CD8-positive, alpha-beta memory T cell (primary cell): ENCODE results near the gene SLC24A3. TPM values are rescaled to one million over a fixed set of nuclear protein-coding genes. Genes with fewer than 3 reads are reported as not detected.

Experiments used
- CTCF ChIA-PET: fragments of 350-600 bp; sonication (Branson Sonifier 250); formaldehyde crosslinking; loops from one replicate; lab custom pipeline; 2021; ENCODE audit warnings: antibody characterized with exemption; lab: Charles Lee
- POLR2A ChIA-PET: fragments of 350-600 bp; sonication (Branson Sonifier 250); formaldehyde crosslinking; loops from one replicate; lab custom pipeline; 2021; ENCODE audit warnings: antibody characterized with exemption; lab: Charles Lee
- DNase-seq, 5 donors: peaks; one replicate each; pipeline versions ENCODE4 v3.0.0 to v3.0.0-alpha.2; 2020 to 2022; ENCODE audit warnings: mixed read lengths in 1 of 5
- H3K27ac ChIP-seq: one replicate; pipeline ENCODE4 v1.7.0; 2013; ENCODE audit warnings: low read depth, mild to moderate bottlenecking, low read length, moderate library complexity
- H3K27me3 ChIP-seq: 2 replicates; pipeline ENCODE4 v1.7.0; 2013; ENCODE audit warnings: low read length, mild to moderate bottlenecking; ENCODE audit not compliant: insufficient read depth, poor library complexity, severe bottlenecking
- H3K36me3 ChIP-seq: 2 replicates; pipeline ENCODE4 v1.7.0; 2013; ENCODE audit warnings: mild to moderate bottlenecking, low read length, moderate library complexity; ENCODE audit not compliant: insufficient read depth
- H3K4me1 ChIP-seq: 2 replicates; pipeline ENCODE4 v1.7.0; 2013; ENCODE audit warnings: mild to moderate bottlenecking, low read length, moderate library complexity; ENCODE audit not compliant: insufficient read depth
- H3K4me3 ChIP-seq: 2 replicates; pipeline ENCODE4 v1.7.0; 2013; ENCODE audit warnings: mild to moderate bottlenecking, low read length
- H3K9me3 ChIP-seq: 2 replicates; pipeline ENCODE4 v1.7.0; 2013; ENCODE audit warnings: mild to moderate bottlenecking, low read length
- H3K27ac Mint-ChIP-seq, 8 donors: one replicate each; pipeline ENCODE4 v1.8.0; 2020 to 2021; ENCODE audit warnings: mixed read lengths in 8 of 8, mild to moderate bottlenecking in 6 of 8, inconsistent platforms in 3 of 8, moderate library complexity in 3 of 8
- H3K27me3 Mint-ChIP-seq, 2 donors: one replicate each; pipeline ENCODE4 v1.8.0; 2020 to 2021; ENCODE audit warnings: mixed read lengths in 2 of 2, mild to moderate bottlenecking in 1 of 2, moderate library complexity in 1 of 2
- H3K36me3 Mint-ChIP-seq, 3 donors: one replicate each; pipeline ENCODE4 v1.8.0; 2020 to 2021; ENCODE audit warnings: mixed read lengths in 3 of 3, inconsistent platforms in 1 of 3, mild to moderate bottlenecking in 1 of 3
- H3K4me1 Mint-ChIP-seq, 3 donors: one replicate each; pipeline ENCODE4 v1.8.0; 2020 to 2021; ENCODE audit warnings: mixed read lengths in 3 of 3, inconsistent platforms in 1 of 3, mild to moderate bottlenecking in 1 of 3
- H3K4me3 Mint-ChIP-seq, 7 donors: one replicate each; pipeline ENCODE4 v1.8.0; 2020 to 2021; ENCODE audit warnings: mixed read lengths in 7 of 7, mild to moderate bottlenecking in 6 of 7, moderate library complexity in 4 of 7, inconsistent platforms in 2 of 7
- H3K9me3 Mint-ChIP-seq, 5 donors: one replicate each; pipeline ENCODE4 v1.8.0; 2020 to 2022; ENCODE audit warnings: mixed read lengths in 5 of 5, mild to moderate bottlenecking in 3 of 5, moderate library complexity in 2 of 5, inconsistent platforms in 1 of 5
- polyA plus RNA-seq: library from polyadenylated mRNA; unstranded; fragments of 300-500 nt; fragmentation: Illumina TruSeq; gene quantifications from one replicate; pipeline ENCODE4 v1.2.3, GENCODE V29; 2021
- total RNA-seq, 2 experiments: library from RNA; stranded (reverse); gene quantifications; one replicate each; pipeline ENCODE4 v1.2.3, GENCODE V29; 2021

The SLC24A3 gene
- total and polyA plus RNA-seq, 3 experiments from 2014 or later: not detected

DNA sequence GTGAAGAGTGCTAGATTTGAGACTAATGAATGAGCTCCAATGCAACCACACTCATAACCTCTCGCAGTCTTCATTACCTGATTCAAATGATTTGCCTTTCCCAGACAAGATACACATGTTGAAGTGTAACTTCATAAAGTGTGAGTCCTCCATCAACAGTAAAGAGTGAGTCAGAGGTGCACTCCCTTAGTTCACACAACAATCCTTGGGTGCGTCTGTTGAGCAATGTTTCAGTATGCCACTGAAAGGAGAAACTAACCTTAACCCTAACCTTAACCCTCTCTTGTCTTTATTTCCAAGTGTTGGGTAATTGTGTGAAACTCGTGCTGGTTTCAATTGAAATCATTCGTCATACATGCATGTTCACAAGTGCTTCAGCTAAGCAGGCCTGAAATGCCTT, 524.6 kb downstream of the SLC24A3 start:
- peaks cover 2 to 14% of the 10 kb centered on the region in 2 donors for H3K27me3 Mint-ChIP-seq
- ChIA-PET POLR2A (no interaction called here), CTCF (no interaction called here)
- no peaks in the 10 kb centered on the region for H3K36me3 Mint-ChIP-seq
- H3K36me3 ChIP-seq: no peaks in the 10 kb centered on the region
- no peaks in the 10 kb centered on the region for H3K4me1 ChIP-seq
- DNase-seq: no peak
- H3K27ac Mint-ChIP-seq: no peak overlapping the region
- H3K9me3 Mint-ChIP-seq: no peaks in the 10 kb centered on the region
- no peaks in the 10 kb centered on the region for H3K27me3 ChIP-seq
- no peaks in the 10 kb centered on the region for H3K9me3 ChIP-seq
- no peak overlapping the region for H3K4me3 ChIP-seq
- no peak overlapping the region for H3K27ac ChIP-seq
- H3K4me1 Mint-ChIP-seq: no peaks in the 10 kb centered on the region
- H3K4me3 Mint-ChIP-seq: no peak overlapping the region

- H3K9me3 ChIP-seq: no peaks in the 10 kb centered on the region
- H3K27me3 Mint-ChIP-seq: peaks cover 8 to 17% of the 10 kb centered on the region in 2 donors
- H3K9me3 Mint-ChIP-seq: peaks cover 0 to 3% (median 0%) of the 10 kb centered on the region in 5 donors
- no peaks in the 10 kb centered on the region for H3K4me1 ChIP-seq
- no peaks in the 10 kb centered on the region for H3K36me3 ChIP-seq
- H3K4me1 Mint-ChIP-seq: no peaks in the 10 kb centered on the region
- ChIA-PET CTCF (no interaction called here), POLR2A (no interaction called here)
- H3K4me3 Mint-ChIP-seq: no peak overlapping the region
- DNase-seq: no peak
- no peaks in the 10 kb centered on the region for H3K36me3 Mint-ChIP-seq
- no peak overlapping the region for H3K27ac ChIP-seq
- no peak overlapping the region for H3K4me3 ChIP-seq
- no peak overlapping the region for H3K27ac Mint-ChIP-seq
- H3K27me3 ChIP-seq: no peaks in the 10 kb centered on the region
Measured at GRCh38 chr20:19738951-19739350, 526.5 kb downstream of the SLC24A3 start.

DNA sequence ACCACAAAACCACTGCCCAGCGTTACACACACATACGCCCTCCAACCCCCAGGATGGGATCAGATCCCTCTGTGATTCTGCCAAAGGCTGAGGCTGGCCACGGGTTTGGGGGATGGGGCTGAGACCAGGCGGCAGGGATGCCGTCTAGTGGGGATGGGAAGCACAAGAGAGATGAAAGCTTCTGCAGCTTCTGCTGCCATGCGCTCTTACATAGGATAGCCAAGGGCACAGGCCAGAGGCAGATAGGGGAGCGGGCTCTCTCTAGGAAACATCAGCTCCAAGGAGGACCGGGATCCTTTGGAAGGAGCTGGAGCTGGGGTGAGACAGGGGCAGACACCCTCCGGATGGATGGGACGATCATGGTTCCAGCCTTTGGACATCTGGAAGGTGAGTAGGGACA, 526.9 kb downstream of the SLC24A3 start:
- Histone ChIP-seq H3K4me1 (no peaks in the 10 kb centered on the region), H3K4me3 (no peak overlapping the region), H3K27me3 (no peaks in the 10 kb centered on the region), H3K27ac (no peak overlapping the region), H3K36me3 (no peaks in the 10 kb centered on the region), H3K9me3 (no peaks in the 10 kb centered on the region)
- Mint-ChIP-seq H3K9me3 (peaks cover 0 to 3% (median 0%) of the 10 kb centered on the region in 5 donors), H3K4me1 (no peaks in the 10 kb centered on the region), H3K27me3 (peaks cover 8 to 19% of the 10 kb centered on the region in 2 donors), H3K4me3 (no peak overlapping the region), H3K36me3 (no peaks in the 10 kb centered on the region), H3K27ac (no peak overlapping the region)
- ChIA-PET POLR2A (no interaction called here), CTCF (no interaction called here)
- no peak for DNase-seq

DNA sequence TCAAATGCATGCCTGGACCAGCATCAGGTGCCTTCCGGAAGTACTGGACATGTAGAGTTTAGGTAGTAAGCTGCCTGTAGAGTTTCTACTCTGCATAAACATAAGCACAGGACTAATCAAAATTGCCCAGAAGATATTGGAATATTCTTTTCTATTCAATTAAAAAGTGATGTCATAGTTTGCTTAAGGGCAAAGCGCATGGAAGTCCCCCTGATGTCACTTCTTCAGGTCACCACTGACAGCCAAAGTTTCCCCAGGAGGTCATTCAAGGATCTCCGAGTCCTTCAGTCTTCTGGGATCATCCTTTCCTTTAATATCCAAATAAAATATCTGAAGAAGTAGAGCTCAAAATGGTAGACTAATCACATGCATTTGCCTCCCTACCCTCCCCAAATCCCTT, 528.1 kb downstream of the SLC24A3 start:
- CTCF ChIA-PET: no interaction called here
- DNase-seq: no peak
- no peaks in the 10 kb centered on the region for H3K9me3 ChIP-seq
- peaks cover 10 to 19% of the 10 kb centered on the region in 2 donors for H3K27me3 Mint-ChIP-seq
- no peaks in the 10 kb centered on the region for H3K36me3 Mint-ChIP-seq
- H3K4me3 ChIP-seq: no peak overlapping the region
- H3K4me1 ChIP-seq: no peaks in the 10 kb centered on the region
- POLR2A ChIA-PET: no interaction called here
- no peak overlapping the region for H3K27ac ChIP-seq
- H3K36me3 ChIP-seq: no peaks in the 10 kb centered on the region
- no peak overlapping the region for H3K27ac Mint-ChIP-seq
- no peaks in the 10 kb centered on the region for H3K4me1 Mint-ChIP-seq
- H3K27me3 ChIP-seq: no peaks in the 10 kb centered on the region
- H3K9me3 Mint-ChIP-seq: peaks cover 0 to 5% (median under 1%) of the 10 kb centered on the region in 5 donors
- H3K4me3 Mint-ChIP-seq: no peak overlapping the region

DNA sequence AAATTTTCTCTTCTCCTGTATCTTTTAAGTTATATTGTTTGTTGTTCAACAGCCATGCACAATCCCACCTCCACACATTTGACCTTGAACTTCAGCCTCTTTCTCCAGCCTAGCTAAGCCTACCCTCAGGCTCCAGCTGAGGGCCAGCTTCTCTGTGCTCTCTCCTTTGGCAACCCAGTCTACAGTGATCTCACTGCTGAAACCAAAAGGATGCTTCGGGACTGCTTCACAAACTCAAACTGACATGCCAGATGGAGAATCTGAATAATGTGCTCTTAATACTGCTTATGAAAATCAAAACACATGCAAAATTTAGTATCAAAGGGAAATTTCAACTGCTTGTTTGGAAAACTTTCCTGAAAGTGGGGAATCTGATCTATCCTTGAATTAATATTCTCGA, 529.5 kb downstream of the SLC24A3 start:
- H3K36me3 Mint-ChIP-seq: no peaks in the 10 kb centered on the region
- no peaks in the 10 kb centered on the region for H3K27me3 ChIP-seq
- no peaks in the 10 kb centered on the region for H3K9me3 ChIP-seq
- H3K27ac Mint-ChIP-seq: no peak overlapping the region
- H3K4me1 ChIP-seq: no peaks in the 10 kb centered on the region
- no peaks in the 10 kb centered on the region for H3K36me3 ChIP-seq
- H3K4me3 ChIP-seq: no peak overlapping the region
- H3K27ac ChIP-seq: no peak overlapping the region
- ChIA-PET CTCF (no interaction called here), POLR2A (no interaction called here)
- H3K4me3 Mint-ChIP-seq: no peak overlapping the region
- peaks cover 10 to 19% of the 10 kb centered on the region in 2 donors for H3K27me3 Mint-ChIP-seq
- no peaks in the 10 kb centered on the region for H3K4me1 Mint-ChIP-seq
- no peak for DNase-seq
- peaks cover 0 to 15% (median 5%) of the 10 kb centered on the region in 5 donors for H3K9me3 Mint-ChIP-seq

- H3K4me1 Mint-ChIP-seq: no peaks in the 10 kb centered on the region
- peaks cover 0 to 18% (median 5%) of the 10 kb centered on the region in 5 donors for H3K9me3 Mint-ChIP-seq
- no peaks in the 10 kb centered on the region for H3K36me3 Mint-ChIP-seq
- no peak overlapping the region for H3K4me3 ChIP-seq
- H3K27ac ChIP-seq: no peak overlapping the region
- CTCF ChIA-PET: no interaction called here
- H3K9me3 ChIP-seq: no peaks in the 10 kb centered on the region
- no peaks in the 10 kb centered on the region for H3K27me3 ChIP-seq
- no peak overlapping the region for H3K4me3 Mint-ChIP-seq
- no peak for DNase-seq
- no peak overlapping the region for H3K27ac Mint-ChIP-seq
- H3K4me1 ChIP-seq: no peaks in the 10 kb centered on the region
- H3K27me3 Mint-ChIP-seq: peaks cover 10 to 19% of the 10 kb centered on the region in 2 donors
- POLR2A ChIA-PET: no interaction called here
- no peaks in the 10 kb centered on the region for H3K36me3 ChIP-seq
Measured at GRCh38 chr20:19742974-19743639, 530.7 kb downstream of the SLC24A3 start.

- CTCF ChIA-PET: no interaction called here
- H3K27ac Mint-ChIP-seq: no peak overlapping the region
- no peak overlapping the region for H3K27ac ChIP-seq
- no peaks in the 10 kb centered on the region for H3K4me1 Mint-ChIP-seq
- H3K4me3 ChIP-seq: no peak overlapping the region
- H3K4me3 Mint-ChIP-seq: peak overlapping the region in 1 of 7 donors; percentile 11
- no peaks in the 10 kb centered on the region for H3K27me3 ChIP-seq
- H3K36me3 ChIP-seq: no peaks in the 10 kb centered on the region
- POLR2A ChIA-PET: no interaction called here
- H3K9me3 Mint-ChIP-seq: peaks cover 0 to 18% (median 5%) of the 10 kb centered on the region in 5 donors
- peaks cover 10 to 19% of the 10 kb centered on the region in 2 donors for H3K27me3 Mint-ChIP-seq
- DNase-seq: no peak
- no peaks in the 10 kb centered on the region for H3K36me3 Mint-ChIP-seq
- H3K4me1 ChIP-seq: no peaks in the 10 kb centered on the region
- no peaks in the 10 kb centered on the region for H3K9me3 ChIP-seq
Measured at GRCh38 chr20:19743640-19743995, 531.2 kb downstream of the SLC24A3 start.

DNA sequence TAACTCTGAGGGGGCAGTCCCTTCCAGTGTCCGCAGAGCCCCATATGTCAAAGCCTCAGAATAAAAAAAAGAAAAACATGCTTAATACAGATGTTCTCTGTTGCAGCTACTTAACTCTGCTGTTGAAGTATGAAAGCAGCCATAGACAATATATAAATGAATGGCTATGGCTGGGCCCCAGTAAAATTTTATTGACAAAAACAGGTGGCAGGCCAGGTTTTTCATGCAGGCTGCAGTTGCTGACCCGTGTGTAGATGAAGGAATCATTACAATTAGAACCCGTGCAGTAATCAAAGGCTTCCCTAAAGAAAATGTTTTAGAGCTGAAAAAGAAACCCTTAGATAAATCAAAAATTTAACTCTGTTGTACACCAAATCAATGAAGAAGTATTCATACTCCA, 532.7 kb downstream of the SLC24A3 start:
- CTCF ChIA-PET: no interaction called here
- H3K27ac Mint-ChIP-seq: no peak overlapping the region

More for the DNA sequence above, 532.7 kb downstream of the SLC24A3 start:
- no peak for DNase-seq
- Histone ChIP-seq H3K9me3 (no peaks in the 10 kb centered on the region), H3K27me3 (no peaks in the 10 kb centered on the region), H3K4me1 (no peaks in the 10 kb centered on the region), H3K4me3 (no peak overlapping the region), H3K27ac (no peak overlapping the region), H3K36me3 (no peaks in the 10 kb centered on the region)
- Mint-ChIP-seq H3K36me3 (no peaks in the 10 kb centered on the region), H3K9me3 (peaks cover 0 to 18% (median 5%) of the 10 kb centered on the region in 5 donors), H3K27me3 (peaks cover 10 to 16% of the 10 kb centered on the region in 2 donors), H3K4me3 (no peak overlapping the region), H3K4me1 (no peaks in the 10 kb centered on the region)
- POLR2A ChIA-PET: no interaction called here
